ENCODE data around the gene SLC25A2. TPM values are rescaled to one million over a fixed set of nuclear protein-coding genes. Genes with fewer than 3 reads are reported as not detected.
"Not testable (repeated sequence)": the region's sequence is repeated elsewhere in the genome, so short reads cannot be mapped to it uniquely, and the experiment has no call there.

Gene SLC25A2
- total and polyA plus RNA-seq, 2 experiments from 2014 or later = not detected

DNA sequence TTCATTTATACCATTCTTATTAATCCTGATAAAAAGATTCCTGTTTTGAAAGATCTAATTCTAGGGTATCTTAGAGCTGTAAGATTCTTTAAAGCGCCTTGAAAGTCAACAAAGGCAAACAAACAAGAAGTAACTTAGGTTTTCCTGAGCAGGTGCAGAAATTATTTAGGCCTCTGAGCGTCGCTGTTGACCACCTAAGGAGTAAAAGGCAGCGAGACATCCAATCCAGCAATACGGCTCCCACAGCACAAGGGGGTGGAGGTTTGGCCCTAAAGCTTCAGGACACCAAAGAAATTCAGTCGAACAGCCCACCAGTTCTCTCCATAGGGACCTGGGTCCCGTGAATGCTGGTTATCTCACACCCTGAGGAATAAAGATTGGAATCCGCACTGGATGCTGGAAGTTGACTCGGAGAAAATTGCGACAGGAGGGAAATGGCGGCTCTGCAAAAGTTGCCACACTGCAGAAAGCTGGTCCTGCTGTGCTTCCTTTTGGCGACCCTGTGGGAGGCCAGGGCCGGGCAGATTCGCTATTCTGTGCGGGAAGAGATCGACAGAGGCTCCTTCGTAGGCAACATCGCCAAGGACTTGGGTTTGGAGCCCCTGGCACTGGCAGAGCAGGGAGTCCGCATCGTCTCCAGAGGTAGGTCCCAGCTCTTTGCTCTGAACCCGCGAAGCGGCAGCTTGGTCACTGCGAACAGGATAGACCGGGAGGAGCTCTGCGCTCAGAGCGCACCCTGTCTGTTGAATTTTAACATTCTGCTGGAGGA lies 34.9 kb upstream of the SLC25A2 start, which contains the start of gene PCDHGA2:
PCDHGA2 (plus strand) TSS at position 223 of the 769 bp plus-strand sequence.
- TF ChIP-seq EZH2phosphoT487 (IDR thresholded peaks at IDR 0.05; ENCODE audit: insufficient read depth, low read depth) (no peak), EZH2 (IDR thresholded peaks at IDR 0.05; ENCODE audit: insufficient read depth, poor library complexity, severe bottlenecking) (no peak)
- H3K4me1 ChIP-seq (ENCODE audit: insufficient read depth) = no peaks in the 10 kb centered on the region
- no peaks in the 10 kb centered on the region for H3K27me3 ChIP-seq (replicated peaks; ENCODE audit: insufficient read depth)
- no peaks in the 10 kb centered on the region for H3K36me3 ChIP-seq (ENCODE audit: low read depth)
- in situ Hi-C loops (cut with MboI) = loop anchor here (10.0 kb wide), 1 partner anchor 226 kb away; no protein-coding TSS in a partner anchor
- no peaks in the 10 kb centered on the region for H4K20me1 ChIP-seq (ENCODE audit: insufficient read depth)
- H3K9me2 ChIP-seq (ENCODE audit: insufficient read depth) = no peaks in the 10 kb centered on the region
- H3K9me3 ChIP-seq (ENCODE audit: low read depth) = no peaks in the 10 kb centered on the region
- peak within 1 kb of the TSS; percentile 69 for H3K4me3 ChIP-seq
- WGBS, 2 experiments (ENCODE audit: low coverage in 1 of 2, low lambda C conversion rate in 2 of 2, missing lambda C conversion rate in 2 of 2) = 18 to 21% methylated on average over 27 of the region's 27 CpGs
- peak within 1 kb of the TSS; percentile 69 for H3K9ac ChIP-seq
- peak within 1 kb of the TSS; percentile 58 for H3K4me2 ChIP-seq (ENCODE audit: unreplicated experiment)
- H2AFZ ChIP-seq = peak within 1 kb of the TSS; percentile 86
- DNase-seq = peak; percentile 72
- H3F3A ChIP-seq (ENCODE audit: insufficient read depth) = no peaks in the 10 kb centered on the region
- peak within 1 kb of the TSS; percentile 20 for H3K27ac ChIP-seq
- no peaks in the 10 kb centered on the region for H3K79me2 ChIP-seq (ENCODE audit: insufficient read depth)

GRCh38 chr5:141332571-141332970 lies 28.7 kb upstream of the SLC25A2 start:
- 49 to 51% methylated on average over 29 to 39 of the region's 39 CpGs for WGBS, 2 experiments (ENCODE audit: low coverage in 1 of 2, low lambda C conversion rate in 2 of 2, missing lambda C conversion rate in 2 of 2)
- DNase-seq = not testable (repeated sequence)

GRCh38 chr5:141330299-141331080 lies 26.6 kb upstream of the SLC25A2 start, which contains the start of gene PCDHGA1:
Gene PCDHGA1, plus strand, starts transcription at chr5:141330514.
- peak within 1 kb of the TSS; percentile 86 for H3K4me2 ChIP-seq (ENCODE audit: unreplicated experiment)
- H3F3A ChIP-seq (ENCODE audit: insufficient read depth) = no peaks in the 10 kb centered on the region
- no peaks in the 10 kb centered on the region for H3K36me3 ChIP-seq (ENCODE audit: low read depth)
- peak; percentile 86 for DNase-seq
- peak within 1 kb of the TSS; percentile 46 for H3K27ac ChIP-seq
- H3K79me2 ChIP-seq (ENCODE audit: insufficient read depth) = no peaks in the 10 kb centered on the region
- H2AFZ ChIP-seq = peak within 1 kb of the TSS; percentile 96
- 30 to 42% methylated on average over 21 of the region's 21 CpGs for WGBS, 2 experiments (ENCODE audit: low coverage in 1 of 2, low lambda C conversion rate in 2 of 2, missing lambda C conversion rate in 2 of 2)
- no peaks in the 10 kb centered on the region for H4K20me1 ChIP-seq (ENCODE audit: insufficient read depth)
- no peaks in the 10 kb centered on the region for H3K9me2 ChIP-seq (ENCODE audit: insufficient read depth)
- no peaks in the 10 kb centered on the region for H3K4me1 ChIP-seq (ENCODE audit: insufficient read depth)
- no peak for TF ChIP-seq EZH2phosphoT487 (IDR thresholded peaks at IDR 0.05; ENCODE audit: insufficient read depth, low read depth)
- no peak for TF ChIP-seq EZH2 (IDR thresholded peaks at IDR 0.05; ENCODE audit: insufficient read depth, poor library complexity, severe bottlenecking)
- no peaks in the 10 kb centered on the region for H3K9me3 ChIP-seq (ENCODE audit: low read depth)
- H3K9ac ChIP-seq = peak within 1 kb of the TSS; percentile 75
- H3K27me3 ChIP-seq (replicated peaks; ENCODE audit: insufficient read depth) = no peaks in the 10 kb centered on the region
- H3K4me3 ChIP-seq = peak within 1 kb of the TSS; percentile 80
- in situ Hi-C loops (cut with MboI) = loop anchor here (10.0 kb wide), 1 partner anchor 234 kb away; no protein-coding TSS in a partner anchor

More at GRCh38 chr5:141332571-141332970, 28.7 kb upstream of the SLC25A2 start:
- not testable (repeated sequence) for H3K27me3 ChIP-seq (replicated peaks; ENCODE audit: insufficient read depth); H3K9ac ChIP-seq; H3K36me3 ChIP-seq (ENCODE audit: low read depth); H3K27ac ChIP-seq; H3K79me2 ChIP-seq (ENCODE audit: insufficient read depth); H3F3A ChIP-seq (ENCODE audit: insufficient read depth); H3K4me1 ChIP-seq (ENCODE audit: insufficient read depth); H4K20me1 ChIP-seq (ENCODE audit: insufficient read depth); H3K9me2 ChIP-seq (ENCODE audit: insufficient read depth); H3K9me3 ChIP-seq (ENCODE audit: low read depth); H2AFZ ChIP-seq; H3K4me3 ChIP-seq; H3K4me2 ChIP-seq (ENCODE audit: unreplicated experiment)
- in situ Hi-C loops (cut with MboI) = loop anchor here (10.0 kb wide), 1 partner anchor 232 kb away; no protein-coding TSS in a partner anchor

DNA sequence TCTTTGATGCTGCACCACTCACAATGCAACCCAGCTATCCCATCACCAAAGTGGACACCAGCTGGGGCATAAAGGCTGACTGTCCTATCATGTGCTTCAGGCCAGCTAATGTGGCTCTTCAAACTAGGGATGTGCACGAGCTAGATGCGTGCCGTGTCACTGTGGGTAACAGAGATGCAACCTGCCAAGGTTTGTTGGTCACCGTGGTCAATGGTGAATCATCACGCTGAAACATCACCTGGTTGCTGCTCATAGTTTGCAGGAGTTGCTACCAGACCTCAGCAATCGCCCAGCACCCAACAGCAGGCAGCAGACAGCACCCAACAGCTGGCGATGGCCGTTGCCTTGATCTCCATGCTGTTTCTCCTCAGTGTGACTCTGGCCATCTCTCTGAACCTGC lies 24.4 kb upstream of the SLC25A2 start:
- DNase-seq = no peak
- H3F3A ChIP-seq (ENCODE audit: insufficient read depth) = no peaks in the 10 kb centered on the region
- H4K20me1 ChIP-seq (ENCODE audit: insufficient read depth) = no peaks in the 10 kb centered on the region
- H3K27me3 ChIP-seq (replicated peaks; ENCODE audit: insufficient read depth) = no peaks in the 10 kb centered on the region
- no peak overlapping the region for H2AFZ ChIP-seq
- 67 to 72% methylated on average over 8 of the region's 8 CpGs for WGBS, 2 experiments (ENCODE audit: low coverage in 1 of 2, low lambda C conversion rate in 2 of 2, missing lambda C conversion rate in 2 of 2)
- no peaks in the 10 kb centered on the region for H3K36me3 ChIP-seq (ENCODE audit: low read depth)
- H3K9me2 ChIP-seq (ENCODE audit: insufficient read depth) = no peaks in the 10 kb centered on the region
- no peak overlapping the region for H3K9ac ChIP-seq
- no peaks in the 10 kb centered on the region for H3K9me3 ChIP-seq (ENCODE audit: low read depth)
- H3K4me3 ChIP-seq = no peak overlapping the region
- in situ Hi-C loops (cut with MboI) = no loop called here
- TF ChIP-seq EZH2 (IDR thresholded peaks at IDR 0.05; ENCODE audit: insufficient read depth, poor library complexity, severe bottlenecking) = no peak
- TF ChIP-seq EZH2phosphoT487 (IDR thresholded peaks at IDR 0.05; ENCODE audit: insufficient read depth, low read depth) = no peak
- H3K27ac ChIP-seq = no peak overlapping the region
- no peaks in the 10 kb centered on the region for H3K79me2 ChIP-seq (ENCODE audit: insufficient read depth)
- no peak overlapping the region for H3K4me2 ChIP-seq (ENCODE audit: unreplicated experiment)
- no peaks in the 10 kb centered on the region for H3K4me1 ChIP-seq (ENCODE audit: insufficient read depth)

Data from GM23248 (cell line).